ENCODE data around the gene TAF1A.
"Not testable (repeated sequence)": the region's sequence is repeated elsewhere in the genome, so short reads cannot be mapped to it uniquely, and the experiment has no call there.

Gene TAF1A

DNA sequence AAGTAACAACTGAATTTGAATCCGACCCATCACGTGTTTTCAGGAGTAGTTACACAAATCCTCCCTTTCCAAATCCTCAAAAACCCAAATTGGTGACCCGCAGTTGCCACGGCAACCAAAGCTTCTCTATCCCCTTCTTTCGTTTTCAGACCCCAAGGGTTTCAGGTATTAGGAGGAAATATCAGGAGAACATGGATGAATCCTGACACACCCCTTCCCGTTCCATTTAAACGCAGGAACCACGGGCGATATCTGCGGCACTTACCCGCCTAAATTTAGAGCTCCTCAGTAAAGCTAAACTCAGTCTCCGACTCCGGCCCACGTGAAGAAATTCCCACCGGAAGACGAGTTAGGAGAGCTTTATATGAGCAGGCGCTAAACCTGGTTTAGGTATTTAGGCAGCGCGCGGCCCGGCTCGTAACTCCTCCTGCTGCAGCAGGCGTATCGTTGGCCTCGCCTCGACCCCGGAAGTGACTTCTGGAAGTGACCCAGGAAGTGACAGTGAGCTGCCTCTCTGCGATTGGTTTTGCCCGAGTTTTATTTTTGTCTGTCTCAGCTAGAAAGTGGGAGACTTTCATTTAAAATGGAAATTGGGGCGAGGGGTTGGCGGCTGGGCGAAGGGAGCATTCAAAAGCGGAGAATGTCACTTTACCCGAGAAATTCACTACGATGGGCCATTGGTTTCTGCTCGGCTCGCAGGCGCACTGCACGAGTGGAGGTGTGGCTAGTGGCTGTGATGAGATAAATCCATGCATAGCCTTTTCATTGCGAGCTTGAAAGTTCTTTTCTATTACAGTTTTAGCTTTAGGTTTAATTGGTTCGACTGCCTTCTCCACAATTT is at the start of gene TAF1A:
TAF1A (minus strand) TSS at position 472 of the 841 bp plus-strand sequence.
- peak; percentile 74 to 90 for DNase-seq

DNA sequence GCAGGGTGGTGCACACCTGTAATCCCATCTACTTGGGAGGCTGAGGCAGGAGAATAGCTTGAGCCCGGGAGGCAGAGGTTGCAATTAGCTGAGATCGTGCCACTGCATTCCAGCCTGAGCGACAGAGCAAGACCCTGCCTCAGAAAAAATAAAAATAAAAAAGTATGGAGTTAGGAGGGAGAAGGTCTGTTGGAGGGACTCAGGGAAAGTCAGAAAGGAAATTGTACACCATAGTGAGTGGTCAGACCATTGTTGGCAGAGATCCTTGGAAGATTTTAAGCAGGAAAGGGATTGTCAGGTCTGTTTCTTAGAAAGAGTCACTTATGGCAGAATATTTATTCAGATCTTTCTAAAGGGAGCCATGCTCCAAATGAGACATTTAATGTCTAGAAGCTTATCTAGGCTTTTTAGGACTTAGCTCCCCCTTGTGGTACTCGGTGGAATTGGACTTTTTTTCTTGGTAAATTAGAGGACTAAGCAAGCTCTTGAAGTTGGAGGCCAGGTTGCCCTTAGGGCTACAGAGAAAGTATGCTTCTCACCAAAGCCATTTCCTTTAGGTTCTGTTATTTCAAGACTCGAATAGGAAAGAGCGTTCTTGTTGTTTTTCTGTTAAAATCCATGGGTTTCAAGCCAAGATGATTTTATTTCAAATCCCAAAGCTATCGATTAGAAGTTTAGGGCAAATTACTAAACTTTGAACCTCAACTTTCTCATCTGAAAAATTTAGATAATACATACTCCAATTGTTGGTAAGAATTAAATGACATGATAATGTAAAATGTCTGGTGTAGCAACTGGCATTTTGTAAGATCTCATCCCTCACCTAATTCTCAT is 44.7 kb upstream of the TAF1A start:
- DNase-seq = peak; percentile 92

DNA sequence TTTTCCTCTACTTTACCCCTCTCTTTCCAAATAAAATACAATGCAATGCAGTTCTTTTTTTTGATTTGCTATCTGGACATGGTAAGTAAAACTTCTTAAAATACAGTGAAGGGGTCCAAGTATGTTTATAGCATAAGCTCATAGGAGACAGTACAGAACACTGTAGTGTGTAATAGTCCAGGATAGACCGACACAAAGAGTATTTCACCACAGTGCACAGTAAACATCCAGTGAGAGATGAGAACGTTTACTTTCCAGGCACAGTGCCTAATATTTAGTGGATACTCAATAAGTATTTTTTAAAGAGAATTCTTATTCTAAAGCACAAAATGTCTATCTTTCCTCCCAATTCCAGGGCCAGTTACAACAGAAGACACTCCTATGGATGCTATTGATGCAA is 43.0 kb upstream of the TAF1A start:
- no peak for DNase-seq

DNA sequence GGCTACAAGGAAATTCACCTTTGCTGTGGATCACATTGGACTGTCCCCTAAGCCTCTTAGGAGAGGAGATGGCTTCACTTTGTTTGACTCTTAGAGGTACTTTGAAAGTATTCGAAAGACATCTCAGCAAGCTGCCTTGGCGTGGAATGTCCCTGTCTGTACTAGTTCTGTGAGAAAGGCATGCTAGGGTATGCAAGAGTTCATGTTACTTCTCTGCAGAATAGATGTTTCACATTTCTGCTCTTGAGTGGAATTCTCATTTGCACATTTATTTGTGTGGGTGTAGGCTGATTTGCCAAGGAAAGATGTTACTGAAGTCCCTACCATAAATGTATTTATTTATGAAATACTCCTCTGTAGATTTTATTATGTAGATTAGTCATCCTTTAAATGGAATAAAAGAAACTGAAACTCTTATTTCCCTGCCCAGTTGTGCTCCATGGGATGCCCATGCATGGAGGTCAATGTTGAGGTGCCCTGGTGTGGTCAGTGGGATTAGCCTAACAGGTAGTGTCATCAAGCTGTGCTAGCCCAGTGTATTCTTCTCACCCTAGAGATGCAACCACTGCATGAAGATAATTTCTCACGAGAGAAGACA is 42.0 kb upstream of the TAF1A start:
- DNase-seq = no peak

DNA sequence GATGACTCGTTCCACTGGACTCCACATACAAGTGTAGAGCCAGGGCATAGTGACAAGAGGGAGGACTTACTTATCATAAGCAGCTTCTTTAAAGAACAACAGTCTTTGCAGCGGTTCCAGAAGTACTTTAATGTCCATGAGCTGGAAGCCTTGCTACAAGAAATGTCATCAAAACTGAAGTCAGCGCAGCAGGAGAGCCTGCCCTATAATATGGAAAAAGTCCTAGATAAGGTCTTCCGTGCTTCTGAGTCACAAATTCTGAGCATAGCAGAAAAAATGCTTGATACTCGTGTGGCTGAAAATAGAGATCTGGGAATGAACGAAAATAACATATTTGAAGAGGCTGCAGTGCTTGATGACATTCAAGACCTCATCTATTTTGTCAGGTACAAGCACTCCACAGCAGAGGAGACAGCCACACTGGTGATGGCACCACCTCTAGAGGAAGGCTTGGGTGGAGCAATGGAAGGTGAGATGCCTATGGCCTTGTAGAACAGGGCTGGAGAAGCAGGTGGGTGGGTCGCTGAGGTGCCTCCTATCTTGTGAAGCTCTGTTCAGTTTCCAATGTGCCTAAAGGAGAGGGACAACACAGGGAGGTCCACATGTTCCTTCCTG is 40.3 kb upstream of the TAF1A start:
- DNase-seq = no peak

DNA sequence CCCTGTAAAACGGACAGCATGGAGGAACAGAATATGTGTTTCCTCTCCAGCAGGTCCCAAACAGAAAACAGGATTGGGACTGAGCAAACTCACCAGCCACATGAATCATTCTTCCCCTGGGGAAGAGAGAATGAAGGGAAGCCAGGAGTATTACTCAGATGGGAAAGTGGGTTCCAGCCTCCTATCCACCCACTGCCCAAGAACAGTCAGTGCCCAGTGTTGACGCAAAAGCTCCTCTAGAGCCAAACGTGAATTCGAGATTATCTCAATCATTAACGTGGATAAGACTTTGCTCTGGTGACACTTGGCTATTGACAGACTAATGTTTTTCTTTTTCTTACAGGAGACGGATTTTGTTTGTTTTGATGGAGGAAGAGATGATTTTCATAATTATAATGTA is 37.5 kb upstream of the TAF1A start:
- DNase-seq = no peak

DNA sequence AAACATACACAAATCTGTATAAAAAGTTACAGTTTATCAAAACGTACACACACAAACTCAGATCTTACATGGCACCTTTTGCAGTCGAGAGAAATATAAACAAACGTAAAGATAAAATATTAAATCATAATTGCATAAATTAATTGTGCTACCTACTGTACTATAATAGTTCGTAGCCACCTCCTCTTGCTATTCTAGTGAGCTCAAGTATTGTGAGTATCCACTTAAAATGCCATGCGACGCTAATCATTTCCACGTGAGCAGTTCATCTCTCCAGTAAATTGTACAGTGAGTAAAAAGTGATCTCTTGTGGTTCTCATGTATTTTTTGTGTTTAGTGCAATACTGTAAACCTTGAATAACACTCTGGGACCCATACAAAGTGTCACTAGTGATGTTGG is 34.5 kb upstream of the TAF1A start:
- DNase-seq = no peak

DNA sequence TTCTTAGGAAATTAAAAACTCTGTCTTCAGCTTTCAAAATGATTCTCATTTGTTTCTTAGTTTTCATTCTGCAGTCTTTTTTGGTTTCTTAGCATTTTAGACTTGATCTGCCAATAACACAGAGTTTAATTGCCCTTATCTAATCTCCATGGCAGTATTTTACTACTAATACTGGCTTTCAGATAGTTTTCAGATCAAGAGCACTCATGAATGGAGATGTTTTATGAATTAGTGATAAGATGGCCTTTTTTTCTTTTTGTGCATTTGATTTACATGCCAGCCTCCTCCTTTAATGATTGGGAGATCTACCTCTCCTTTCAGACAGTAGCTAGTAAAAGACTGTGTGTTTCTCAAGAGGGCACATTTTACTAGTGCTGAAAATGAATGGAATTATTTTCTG is 33.7 kb upstream of the TAF1A start:
- DNase-seq = no peak

DNA sequence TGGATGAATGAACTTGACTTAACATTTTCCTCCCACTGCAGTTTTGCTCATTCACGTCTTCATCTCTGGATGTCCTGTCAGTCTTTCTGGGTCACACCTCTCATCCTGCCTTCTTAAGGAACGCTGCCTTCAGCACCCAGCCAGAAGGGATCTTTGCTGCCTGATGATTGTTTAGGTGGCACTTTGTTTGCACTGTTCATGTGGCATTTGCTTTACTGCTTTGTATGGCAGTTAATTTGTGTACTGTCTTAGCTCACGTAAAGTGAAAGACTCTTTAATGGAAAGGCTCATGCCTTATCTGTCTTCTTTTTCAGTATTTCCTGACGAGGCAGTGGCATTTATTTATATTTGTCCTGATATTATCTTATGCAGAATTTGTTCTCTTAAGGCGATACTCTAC is 33.0 kb upstream of the TAF1A start:
- no peak for DNase-seq

DNA sequence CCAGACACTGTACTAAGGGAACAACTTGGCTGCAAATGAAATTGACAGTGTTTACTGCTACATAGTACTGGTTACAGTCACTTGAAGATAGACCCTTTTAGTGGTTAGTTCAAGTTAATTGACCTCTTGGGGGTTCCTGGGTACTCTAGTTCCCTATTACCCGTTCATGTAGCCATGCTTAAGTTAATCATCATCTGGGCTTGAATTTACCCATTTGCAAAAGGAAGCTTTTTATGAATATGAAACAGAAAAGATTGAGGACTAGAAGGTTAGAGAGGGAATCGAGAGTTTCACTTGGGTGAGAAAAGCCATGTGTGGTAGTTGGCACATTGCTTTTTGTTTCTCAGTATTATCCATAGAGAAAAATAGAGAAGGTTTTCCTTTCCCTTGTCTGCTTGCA is 30.8 kb upstream of the TAF1A start:
- DNase-seq = no peak

DNA sequence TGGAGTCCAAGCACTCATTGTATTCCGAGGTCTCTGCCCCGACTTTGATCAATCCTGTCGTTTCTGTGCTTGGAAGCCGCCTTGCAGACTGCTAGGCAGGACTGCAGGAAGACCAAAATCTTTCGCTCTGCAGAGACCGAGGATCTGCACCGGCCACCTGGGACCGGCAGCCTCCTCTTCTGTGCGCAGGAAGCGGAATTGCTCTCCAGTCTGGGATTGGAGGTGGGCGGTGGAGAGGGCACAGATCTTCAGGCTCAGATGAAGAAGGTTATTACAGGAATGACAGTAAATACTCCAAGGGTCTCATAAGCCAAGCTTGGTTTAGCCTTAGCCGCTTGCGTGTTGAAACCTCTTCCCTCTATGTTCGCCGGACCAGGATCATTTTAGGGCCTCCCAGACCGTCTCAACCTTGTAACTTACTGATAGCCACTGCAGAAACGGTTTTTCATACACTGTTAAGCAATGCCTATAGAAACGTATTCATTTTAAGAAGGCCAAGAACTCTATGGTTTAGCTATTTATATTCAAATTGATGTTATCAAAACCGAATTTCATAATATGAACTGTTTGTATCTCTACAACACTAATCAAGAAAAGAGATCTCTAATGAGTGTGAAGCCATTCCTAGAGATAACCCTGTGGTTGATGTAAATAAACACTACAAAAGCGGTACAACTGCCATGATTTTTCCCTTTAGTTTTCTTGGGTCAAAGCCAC is 29.3 kb upstream of the TAF1A start:
- peak; percentile 17 to 43 for DNase-seq

DNA sequence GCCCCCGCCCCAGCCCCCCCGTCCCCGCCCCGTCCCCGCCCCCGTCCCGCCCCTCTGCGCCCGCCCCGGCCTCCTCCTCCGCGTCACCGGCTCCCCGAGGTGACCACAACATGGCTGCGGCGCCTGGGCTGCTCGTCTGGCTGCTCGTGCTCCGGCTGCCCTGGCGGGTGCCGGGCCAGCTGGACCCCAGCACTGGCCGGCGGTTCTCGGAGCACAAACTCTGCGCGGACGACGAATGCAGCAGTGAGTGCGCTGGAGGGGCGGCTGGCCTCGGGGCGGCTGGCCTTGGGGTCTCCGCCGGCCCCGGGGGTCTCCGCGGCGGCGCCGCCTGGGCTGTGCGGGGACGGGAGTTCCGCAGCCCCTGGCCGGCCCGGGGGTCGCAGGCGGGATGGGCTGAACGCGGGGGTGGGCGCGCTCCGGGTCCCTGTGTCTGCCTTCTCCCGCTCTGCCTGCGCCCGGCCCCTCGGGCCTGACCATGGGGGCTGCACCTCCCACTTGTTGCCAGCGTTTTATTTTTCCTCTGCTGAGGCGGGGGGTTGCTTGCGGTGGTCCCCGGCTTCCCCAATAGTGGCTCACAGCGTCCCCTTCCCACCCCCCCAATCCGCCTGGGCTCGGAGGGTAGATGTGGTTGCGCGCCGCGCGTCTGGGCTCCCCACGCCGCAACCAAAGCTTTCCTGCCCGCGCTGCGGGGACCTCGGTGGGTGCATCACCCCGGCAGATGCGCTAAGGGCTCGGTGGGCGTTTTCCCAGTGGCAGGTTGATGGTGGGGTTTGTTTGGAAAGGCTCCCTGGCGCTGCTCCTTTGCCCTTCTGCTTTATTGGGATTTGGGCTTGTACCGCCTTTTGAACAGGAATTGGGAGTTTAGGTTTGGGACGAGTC is 28.5 kb upstream of the TAF1A start, which contains the start of gene MIA3:
MIA3 (plus strand) TSS at position 97 of the 879 bp plus-strand sequence; CDS start at position 111, 14 bp downstream.
- peak; percentile 76 to 91 for DNase-seq

DNA sequence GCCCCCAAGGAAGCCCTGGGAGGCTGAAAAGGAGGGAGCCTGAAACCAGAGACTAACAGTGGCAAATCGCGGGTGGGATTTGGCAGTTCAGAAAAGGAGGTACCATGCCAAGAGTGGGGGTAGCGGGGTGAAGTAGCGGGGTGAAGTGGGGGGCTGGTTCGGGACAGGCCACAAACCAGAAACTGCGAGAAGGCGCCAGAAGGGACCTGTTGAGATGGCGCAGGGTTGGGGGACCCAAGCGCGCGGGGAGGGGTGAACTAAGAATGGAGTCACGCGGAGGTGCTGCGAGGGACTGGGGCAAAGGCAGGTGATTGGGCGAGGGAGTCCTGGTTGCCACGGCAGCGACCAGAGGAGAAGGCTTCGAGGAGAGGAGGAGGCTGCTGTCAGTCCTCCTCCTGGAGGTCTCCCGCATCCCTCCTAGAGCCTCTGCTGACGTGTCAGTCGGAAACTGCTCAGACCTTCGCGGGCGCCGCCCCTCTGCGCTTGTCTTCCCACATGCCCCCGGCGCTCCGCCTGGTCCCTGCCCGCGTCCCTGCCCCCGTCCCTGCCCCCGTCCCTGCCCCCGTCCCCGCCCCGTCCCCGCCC is 27.7 kb upstream of the TAF1A start:
- DNase-seq = peak; percentile 91 to 93

DNA sequence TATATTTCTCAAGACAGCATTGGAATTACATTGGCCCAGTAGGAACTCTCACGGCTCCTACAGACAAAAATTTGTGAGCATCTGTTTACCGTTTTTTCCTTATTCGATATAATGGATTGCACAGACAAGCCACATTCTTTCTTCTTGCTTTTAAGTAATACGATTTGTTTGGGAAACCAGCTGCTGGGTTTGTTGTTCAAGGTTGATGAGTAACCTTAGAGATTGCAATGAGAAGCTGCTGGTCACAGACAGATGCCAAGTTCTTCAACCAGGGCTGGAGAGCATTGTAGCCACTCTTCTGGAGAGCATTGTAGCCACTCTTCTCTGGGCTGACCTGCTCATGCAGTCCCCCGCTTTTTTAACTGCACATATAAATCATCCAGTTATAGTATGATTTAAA is 26.8 kb upstream of the TAF1A start:
- no peak for DNase-seq

DNA sequence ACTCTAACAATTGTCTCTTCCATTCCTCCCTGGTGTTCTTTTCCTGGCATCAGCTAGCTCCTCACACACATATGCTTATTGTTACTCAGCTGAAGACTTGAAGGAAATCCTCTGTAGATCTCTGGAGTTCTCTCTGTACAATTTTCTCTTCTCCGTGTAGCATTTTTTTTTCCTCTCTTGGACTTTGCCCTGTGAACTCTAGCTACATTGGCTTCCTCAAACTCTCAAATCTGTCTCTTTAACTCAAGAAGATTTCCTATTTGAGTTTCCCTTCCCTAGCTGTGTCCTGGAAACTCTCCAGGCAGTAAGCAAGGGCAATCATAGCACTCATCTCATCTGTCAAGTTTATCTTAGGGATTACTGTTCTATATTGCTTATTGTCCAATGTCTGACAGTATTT is 23.9 kb upstream of the TAF1A start:
- no peak for DNase-seq

DNA sequence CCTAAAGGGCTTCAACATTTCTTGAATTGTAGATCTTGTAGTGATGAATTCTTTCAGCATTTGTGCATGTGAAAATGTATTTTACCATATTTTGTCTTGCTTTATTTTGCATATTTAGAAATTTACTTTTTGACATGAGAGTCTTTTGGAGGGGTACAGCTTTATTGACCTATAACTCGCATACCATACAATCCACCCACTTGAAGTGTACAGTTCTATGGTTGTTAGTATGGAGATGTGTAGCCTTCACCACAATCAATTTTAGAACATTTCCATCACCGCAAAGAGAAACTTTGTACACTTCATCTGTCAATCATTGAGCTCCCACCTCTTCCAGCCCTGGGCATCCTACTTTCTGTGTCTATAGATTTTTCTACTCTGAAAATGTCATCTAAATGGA is 21.0 kb upstream of the TAF1A start:
- no peak for DNase-seq

DNA sequence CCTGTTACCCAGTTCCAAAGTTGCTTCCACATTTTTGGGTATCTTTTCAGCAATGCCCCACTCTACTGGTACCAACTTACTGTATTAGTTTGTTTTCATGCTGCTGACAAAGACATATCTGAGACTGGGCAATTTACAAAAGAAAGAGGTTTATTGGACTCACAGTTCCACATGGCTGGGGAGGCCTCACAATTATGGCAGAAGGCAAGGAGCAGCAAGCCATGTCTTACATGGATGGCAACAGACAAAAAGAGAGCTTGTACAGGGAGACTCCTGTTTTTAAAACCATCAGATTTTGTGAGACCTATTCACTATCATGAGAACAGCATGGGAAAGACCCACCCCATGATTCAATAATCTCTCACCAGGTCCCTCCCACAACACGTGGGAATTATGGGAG is 19.4 kb upstream of the TAF1A start:
- DNase-seq = not testable (repeated sequence)

DNA sequence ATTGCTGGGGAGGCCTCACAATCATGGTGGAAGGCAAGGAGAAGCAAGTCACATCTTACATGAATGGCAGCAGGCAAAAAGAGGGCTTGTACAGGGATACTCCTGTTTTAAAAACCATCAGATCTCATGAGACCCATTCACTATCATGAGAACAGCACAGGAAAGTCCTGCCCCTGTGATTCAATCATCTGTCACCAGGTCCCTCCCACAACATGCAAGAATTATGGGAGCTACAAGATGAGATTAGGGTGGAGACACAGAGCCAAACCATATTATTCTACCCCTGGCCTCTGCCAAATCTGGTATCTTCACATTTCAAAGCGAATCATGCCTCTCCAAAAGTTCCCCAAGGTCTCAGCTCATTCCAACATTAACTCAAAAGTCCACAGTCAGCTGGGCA is 17.0 kb upstream of the TAF1A start:
- no peak for DNase-seq

DNA sequence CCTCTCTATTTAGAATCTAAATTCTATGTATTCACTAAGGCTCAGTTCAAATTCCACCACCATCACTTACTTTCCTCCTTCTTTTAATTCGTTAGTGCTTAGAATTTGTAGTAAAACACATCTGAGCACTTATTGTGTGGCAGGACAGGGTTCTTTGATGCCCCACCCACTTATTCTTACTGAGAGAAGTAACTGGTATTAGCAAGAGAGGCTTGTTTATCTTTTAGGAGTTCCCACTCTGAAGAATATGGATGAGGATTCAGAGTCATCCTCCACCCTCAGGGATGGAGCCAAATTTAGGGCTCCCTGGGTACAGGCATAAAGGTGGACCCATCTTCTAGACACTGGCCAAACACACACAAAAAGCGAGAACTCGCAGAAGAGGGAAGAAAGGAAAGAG is 11.5 kb upstream of the TAF1A start:
- no peak for DNase-seq

DNA sequence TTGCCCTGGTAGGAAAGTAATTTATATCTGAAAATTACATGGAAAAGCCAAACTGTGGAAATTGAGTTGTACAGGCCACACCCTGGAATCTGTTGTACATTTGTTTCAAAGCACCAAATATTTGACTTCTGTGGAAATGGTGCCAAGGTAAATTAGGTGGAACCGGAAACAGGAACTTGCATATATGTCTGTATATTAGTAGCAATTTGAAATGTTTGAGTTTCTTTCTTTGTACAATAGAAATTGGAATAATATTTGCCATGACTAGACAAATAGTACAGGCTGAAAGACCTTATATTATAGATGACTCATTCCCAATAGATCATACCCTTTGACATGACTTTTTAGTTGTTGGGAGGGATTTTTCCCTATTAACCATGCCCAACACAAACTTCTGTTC is 10.5 kb upstream of the TAF1A start:
- peak; percentile 68 to 92 for DNase-seq

DNA sequence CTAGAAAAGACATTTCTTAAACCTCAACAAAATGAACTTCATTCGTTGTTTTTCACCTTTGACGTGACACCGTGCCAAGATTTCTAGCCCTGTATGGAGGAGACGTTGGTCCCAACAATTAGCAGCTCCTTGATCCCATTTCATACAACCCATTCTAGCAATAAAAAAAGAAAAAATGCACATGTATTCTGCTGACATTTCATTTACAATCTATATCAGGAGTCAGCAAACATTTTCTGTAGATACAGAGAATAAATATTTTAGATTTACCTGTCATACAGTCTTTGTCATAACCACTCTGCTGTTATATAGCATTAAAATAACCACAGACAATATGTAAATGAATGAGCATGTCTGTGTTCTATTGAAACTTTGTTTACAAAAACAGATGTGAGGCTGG is 7.0 kb upstream of the TAF1A start:
- DNase-seq = no peak
